GM23338 (cell line): ENCODE data around the gene TRAIP. TPM values are rescaled to one million over a fixed set of nuclear protein-coding genes. Genes with fewer than 3 reads are reported as not detected.

Experiments used
- ATAC-seq: fragments of 200-7000 bp; cut with Tn5 transposase; 3 replicates; pipeline ENCODE4 v1.9.1; 2020
- DNase-seq: peaks from one replicate; pipeline ENCODE4 v3.0.0-alpha.2; 2015; ENCODE audit warnings: low spot score
- H2AFZ ChIP-seq: fragments of 200-600 bp; sonication (generic); 2 replicates; pipeline ENCODE4 v1.8.0; 2016; ENCODE audit warnings: antibody characterized with exemption, mild to moderate bottlenecking, moderate library complexity
- H3F3A ChIP-seq: fragments of 200-600 bp; sonication (generic); replicated peaks from 2 replicates; pipeline ENCODE4 v1.8.0; 2017; ENCODE audit warnings: antibody characterized with exemption, mixed run types, low read depth
- H3K27ac ChIP-seq: fragments of 200-600 bp; sonication (generic); 2 replicates; pipeline ENCODE4 v1.6.1; 2016; ENCODE audit warnings: low read depth
- H3K27me3 ChIP-seq: fragments of 200-600 bp; sonication (generic); 2 replicates; pipeline ENCODE4 v1.8.0; 2016; ENCODE audit warnings: mild to moderate bottlenecking, mixed run types, moderate library complexity; ENCODE audit not compliant: insufficient read depth
- H3K36me3 ChIP-seq: fragments of 200-600 bp; sonication (generic); 2 replicates; pipeline ENCODE4 v1.8.0; 2016; ENCODE audit warnings: mild to moderate bottlenecking; ENCODE audit not compliant: insufficient read depth
- H3K4me1 ChIP-seq: fragments of 200-600 bp; sonication (generic); 2 replicates; pipeline ENCODE4 v1.8.0; 2016; ENCODE audit warnings: mild to moderate bottlenecking, moderate library complexity; ENCODE audit not compliant: insufficient read depth
- H3K4me2 ChIP-seq: fragments of 200-600 bp; sonication (generic); 2 replicates; pipeline ENCODE4 v1.7.1; 2017; ENCODE audit warnings: mixed run types
- H3K4me3 ChIP-seq: fragments of 200-600 bp; sonication (generic); 2 replicates; pipeline ENCODE4 v1.6.1; 2016; ENCODE audit warnings: mixed run types
- H3K79me2 ChIP-seq: fragments of 200-600 bp; sonication (generic); replicated peaks from 2 replicates; pipeline ENCODE4 v1.8.0; 2017; ENCODE audit warnings: mild to moderate bottlenecking; ENCODE audit not compliant: insufficient read depth
- H3K9me2 ChIP-seq: fragments of 200-600 bp; sonication (generic); 2 replicates; pipeline ENCODE4 v1.8.0; 2017; ENCODE audit not compliant: insufficient read depth
- H4K20me1 ChIP-seq: fragments of 200-600 bp; sonication (generic); replicated peaks from 2 replicates; pipeline ENCODE4 v1.8.0; 2017; ENCODE audit warnings: mild to moderate bottlenecking; ENCODE audit not compliant: insufficient read depth
- H3K27ac Mint-ChIP-seq: 2 replicates; pipeline ENCODE4 v1.8.0; 2020; ENCODE audit warnings: inconsistent platforms, mild to moderate bottlenecking, moderate library complexity, mixed read lengths
- H3K27me3 Mint-ChIP-seq: 3 replicates; pipeline ENCODE4 v1.8.0; 2022; ENCODE audit warnings: low read depth, mild to moderate bottlenecking, moderate library complexity, mixed read lengths, inconsistent platforms; ENCODE audit not compliant: insufficient read depth, poor library complexity
- H3K36me3 Mint-ChIP-seq: 3 replicates; pipeline ENCODE4 v1.8.0; 2021; ENCODE audit warnings: low read depth, mild to moderate bottlenecking, inconsistent platforms, moderate library complexity, mixed read lengths
- H3K4me1 Mint-ChIP-seq: 3 replicates; pipeline ENCODE4 v1.8.0; 2020; ENCODE audit warnings: mild to moderate bottlenecking, inconsistent platforms, mixed read lengths
- H3K4me3 Mint-ChIP-seq: 3 replicates; pipeline ENCODE4 v1.8.0; 2021; ENCODE audit warnings: moderate library complexity, mild to moderate bottlenecking, inconsistent platforms, mixed read lengths
- H3K9me3 Mint-ChIP-seq: 3 replicates; pipeline ENCODE4 v1.8.0; 2020; ENCODE audit warnings: moderate library complexity, mild to moderate bottlenecking, inconsistent platforms, mixed read lengths
- CREB1 ChIP-seq: fragments of 250-450 bp; sonication (Bioruptor Pico); IDR thresholded peaks from 2 replicates; pipeline ENCODE4 v1.5.0; 2020; ENCODE audit warnings: low read depth, mild to moderate bottlenecking, moderate library complexity
- CTCF ChIP-seq, 2 experiments: fragments of 200-600 bp in 1 of 2; sonication (generic) in 1 of 2; conservative IDR thresholded peaks; 2 replicates each; pipeline versions ENCODE4 v1.5.1 to v1.6.1; 2016 to 2017; ENCODE audit warnings: antibody characterized with exemption in 2 of 2, low read depth in 2 of 2, mild to moderate bottlenecking in 2 of 2, moderate library complexity in 1 of 2
- ETS1 ChIP-seq: IDR thresholded peaks from 2 replicates; pipeline ENCODE4 v1.6.1; 2016; ENCODE audit warnings: antibody characterized with exemption
- EZH2 ChIP-seq: fragments of 200-600 bp; sonication (generic); IDR thresholded peaks from one replicate; pipeline ENCODE4 v1.8.0; 2017; ENCODE audit warnings: antibody characterized with exemption, mild to moderate bottlenecking, low read depth; ENCODE audit not compliant: unreplicated experiment
- EZH2phosphoT487 ChIP-seq: fragments of 200-600 bp; sonication (generic); IDR thresholded peaks from one replicate; pipeline ENCODE4 v1.8.1; 2018; ENCODE audit warnings: antibody characterized with exemption; ENCODE audit not compliant: unreplicated experiment
- JUNB ChIP-seq: IDR thresholded peaks from one replicate; pipeline ENCODE4 v1.6.1; 2016; ENCODE audit warnings: antibody characterized with exemption; ENCODE audit not compliant: unreplicated experiment
- NANOG ChIP-seq: IDR thresholded peaks from 2 replicates; pipeline ENCODE4 v1.6.1; 2016; ENCODE audit warnings: antibody characterized with exemption, borderline replicate concordance
- POLR2AphosphoS5 ChIP-seq: IDR thresholded peaks from 2 replicates; pipeline ENCODE4 v1.6.1; 2016; ENCODE audit warnings: antibody characterized with exemption, low read depth
- REST ChIP-seq: IDR thresholded peaks from one replicate; pipeline ENCODE4 v1.6.1; 2018; ENCODE audit warnings: antibody characterized with exemption; ENCODE audit not compliant: unreplicated experiment
- STAT1 ChIP-seq: IDR thresholded peaks from one replicate; pipeline ENCODE4 v1.6.1; 2016; ENCODE audit warnings: antibody characterized with exemption; ENCODE audit not compliant: unreplicated experiment
- ZNF114 ChIP-seq: fragments of 250-450 bp; sonication (Bioruptor Pico); IDR thresholded peaks from 2 replicates; pipeline ENCODE4 v1.5.0; 2020; ENCODE audit warnings: mild to moderate bottlenecking, moderate library complexity
- ZNF331 ChIP-seq: fragments of 250-450 bp; sonication (Bioruptor Pico); IDR thresholded peaks from 2 replicates; pipeline ENCODE4 v1.5.0; 2020; ENCODE audit warnings: low read depth, mild to moderate bottlenecking, moderate library complexity
- polyA plus RNA-seq: library from polyadenylated mRNA; unstranded; fragments of >200 nt; fragmentation: Nextera tagmentation; extraction: Ambion mirVana; gene quantifications from 2 replicates; pipeline ENCODE4 v1.2.1, GENCODE V29; 2016
- total RNA-seq: library from RNA; depleted of rRNA; stranded (reverse); fragments of >200 nt; shearing (Covaris generic); gene quantifications from 2 replicates; pipeline ENCODE4 v1.2.3, GENCODE V29; 2014
- TF ChIP-seq, protein P1 (sequence below): fragments of 250-450 bp; sonication (Bioruptor Pico); IDR thresholded peaks from 2 replicates; pipeline ENCODE4 v1.5.0; 2020; ENCODE audit warnings: mild to moderate bottlenecking, moderate library complexity

Gene TRAIP
- total and polyA plus RNA-seq, 2 experiments from 2014 or later: 15.3 to 16.6 TPM

GRCh38 chr3:49880581-49881315, 24.4 kb upstream of the TRAIP start:
- no peaks in the 10 kb centered on the region for H3K36me3 ChIP-seq
- H3K4me3 ChIP-seq: peak overlapping the region; percentile 45
- DNase-seq (peak; percentile 73), ATAC-seq (peak; percentile 84)
- peaks cover 23% of the 10 kb centered on the region for H3K4me1 ChIP-seq
- H3K79me2 ChIP-seq: no peaks in the 10 kb centered on the region
- TF ChIP-seq STAT1: no peak
- TF ChIP-seq ETS1: no peak
- no peak for TF ChIP-seq CREB1 (CRISPR knock-in tag)
- no peak for TF ChIP-seq REST
- no peak for TF ChIP-seq ZNF331
- no peak for TF ChIP-seq JUNB
- no peak for TF ChIP-seq CTCF (conservative IDR thresholded peaks at IDR 0.05; ENCODE audit: low read depth in 2 of 2)
- no peak for TF ChIP-seq POLR2AphosphoS5
- no peak for TF ChIP-seq EZH2phosphoT487
- TF ChIP-seq, protein P1, sequence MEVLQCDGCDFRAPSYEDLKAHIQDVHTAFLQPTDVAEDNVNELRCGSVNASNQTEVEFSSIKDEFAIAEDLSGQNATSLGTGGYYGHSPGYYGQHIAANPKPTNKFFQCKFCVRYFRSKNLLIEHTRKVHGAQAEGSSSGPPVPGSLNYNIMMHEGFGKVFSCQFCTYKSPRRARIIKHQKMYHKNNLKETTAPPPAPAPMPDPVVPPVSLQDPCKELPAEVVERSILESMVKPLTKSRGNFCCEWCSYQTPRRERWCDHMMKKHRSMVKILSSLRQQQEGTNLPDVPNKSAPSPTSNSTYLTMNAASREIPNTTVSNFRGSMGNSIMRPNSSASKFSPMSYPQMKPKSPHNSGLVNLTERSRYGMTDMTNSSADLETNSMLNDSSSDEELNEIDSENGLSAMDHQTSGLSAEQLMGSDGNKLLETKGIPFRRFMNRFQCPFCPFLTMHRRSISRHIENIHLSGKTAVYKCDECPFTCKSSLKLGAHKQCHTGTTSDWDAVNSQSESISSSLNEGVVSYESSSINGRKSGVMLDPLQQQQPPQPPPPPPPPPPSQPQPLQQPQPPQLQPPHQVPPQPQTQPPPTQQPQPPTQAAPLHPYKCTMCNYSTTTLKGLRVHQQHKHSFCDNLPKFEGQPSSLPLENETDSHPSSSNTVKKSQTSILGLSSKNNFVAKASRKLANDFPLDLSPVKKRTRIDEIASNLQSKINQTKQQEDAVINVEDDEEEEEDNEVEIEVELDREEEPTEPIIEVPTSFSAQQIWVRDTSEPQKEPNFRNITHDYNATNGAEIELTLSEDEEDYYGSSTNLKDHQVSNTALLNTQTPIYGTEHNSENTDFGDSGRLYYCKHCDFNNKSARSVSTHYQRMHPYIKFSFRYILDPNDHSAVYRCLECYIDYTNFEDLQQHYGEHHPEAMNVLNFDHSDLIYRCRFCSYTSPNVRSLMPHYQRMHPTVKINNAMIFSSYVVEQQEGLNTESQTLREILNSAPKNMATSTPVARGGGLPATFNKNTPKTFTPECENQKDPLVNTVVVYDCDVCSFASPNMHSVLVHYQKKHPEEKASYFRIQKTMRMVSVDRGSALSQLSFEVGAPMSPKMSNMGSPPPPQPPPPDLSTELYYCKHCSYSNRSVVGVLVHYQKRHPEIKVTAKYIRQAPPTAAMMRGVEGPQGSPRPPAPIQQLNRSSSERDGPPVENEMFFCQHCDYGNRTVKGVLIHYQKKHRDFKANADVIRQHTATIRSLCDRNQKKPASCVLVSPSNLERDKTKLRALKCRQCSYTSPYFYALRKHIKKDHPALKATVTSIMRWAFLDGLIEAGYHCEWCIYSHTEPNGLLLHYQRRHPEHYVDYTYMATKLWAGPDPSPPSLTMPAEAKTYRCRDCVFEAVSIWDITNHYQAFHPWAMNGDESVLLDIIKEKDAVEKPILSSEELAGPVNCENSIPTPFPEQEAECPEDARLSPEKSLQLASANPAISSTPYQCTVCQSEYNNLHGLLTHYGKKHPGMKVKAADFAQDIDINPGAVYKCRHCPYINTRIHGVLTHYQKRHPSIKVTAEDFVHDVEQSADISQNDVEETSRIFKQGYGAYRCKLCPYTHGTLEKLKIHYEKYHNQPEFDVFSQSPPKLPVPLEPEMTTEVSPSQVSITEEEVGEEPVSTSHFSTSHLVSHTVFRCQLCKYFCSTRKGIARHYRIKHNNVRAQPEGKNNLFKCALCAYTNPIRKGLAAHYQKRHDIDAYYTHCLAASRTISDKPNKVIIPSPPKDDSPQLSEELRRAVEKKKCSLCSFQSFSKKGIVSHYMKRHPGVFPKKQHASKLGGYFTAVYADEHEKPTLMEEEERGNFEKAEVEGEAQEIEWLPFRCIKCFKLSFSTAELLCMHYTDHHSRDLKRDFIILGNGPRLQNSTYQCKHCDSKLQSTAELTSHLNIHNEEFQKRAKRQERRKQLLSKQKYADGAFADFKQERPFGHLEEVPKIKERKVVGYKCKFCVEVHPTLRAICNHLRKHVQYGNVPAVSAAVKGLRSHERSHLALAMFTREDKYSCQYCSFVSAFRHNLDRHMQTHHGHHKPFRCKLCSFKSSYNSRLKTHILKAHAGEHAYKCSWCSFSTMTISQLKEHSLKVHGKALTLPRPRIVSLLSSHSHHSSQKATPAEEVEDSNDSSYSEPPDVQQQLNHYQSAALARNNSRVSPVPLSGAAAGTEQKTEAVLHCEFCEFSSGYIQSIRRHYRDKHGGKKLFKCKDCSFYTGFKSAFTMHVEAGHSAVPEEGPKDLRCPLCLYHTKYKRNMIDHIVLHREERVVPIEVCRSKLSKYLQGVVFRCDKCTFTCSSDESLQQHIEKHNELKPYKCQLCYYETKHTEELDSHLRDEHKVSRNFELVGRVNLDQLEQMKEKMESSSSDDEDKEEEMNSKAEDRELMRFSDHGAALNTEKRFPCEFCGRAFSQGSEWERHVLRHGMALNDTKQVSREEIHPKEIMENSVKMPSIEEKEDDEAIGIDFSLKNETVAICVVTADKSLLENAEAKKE (CRISPR knock-in tag): no peak
- no peak for TF ChIP-seq ZNF114
- TF ChIP-seq NANOG: no peak
- no peak for TF ChIP-seq EZH2
- H3K9me2 ChIP-seq: no peaks in the 10 kb centered on the region
- Mint-ChIP-seq H3K27ac (no peak overlapping the region), H3K9me3 (no peaks in the 10 kb centered on the region; the same call in 2 of the 3 replicates), H3K4me3 (peak overlapping the region; percentile 18; the same call in 2 of the 3 replicates), H3K27me3 (peaks cover 13% of the 10 kb centered on the region), H3K4me1 (peaks cover 29% of the 10 kb centered on the region), H3K36me3 (no peaks in the 10 kb centered on the region)
- peak overlapping the region; percentile 95 for H2AFZ ChIP-seq
- no peaks in the 10 kb centered on the region for H4K20me1 ChIP-seq
- 0 out of 2 replicates have a peak, but pooled peaks cover 4% of the 10 kb centered on the region for H3F3A ChIP-seq
- H3K27me3 ChIP-seq: no peaks in the 10 kb centered on the region
- no peak overlapping the region for H3K27ac ChIP-seq
- peak overlapping the region; percentile 74 for H3K4me2 ChIP-seq
